Ovary (tissue), 9 donors: ENCODE results near the gene PIH1D1. TPM values are rescaled to one million over a fixed set of nuclear protein-coding genes. Genes with fewer than 3 reads are reported as not detected.
"Not testable (repeated sequence)": the region's sequence is repeated elsewhere in the genome, so short reads cannot be mapped to it uniquely, and the experiment has no call there.

ENCODE experiments used
- DNase-seq, 5 donors: peaks; one replicate each; pipeline ENCODE4 v3.0.0-alpha.2; 2019 to 2020
- H3K27ac ChIP-seq, 2 donors: fragments of 200-600 bp; one replicate each; pipeline versions ENCODE4 v1.5.1 to v1.8.0; 2019 to 2022
- H3K27me3 ChIP-seq: fragments of 200-600 bp; one replicate; pipeline ENCODE4 v1.8.0; 2022
- H3K36me3 ChIP-seq: fragments of 200-600 bp; sonication (generic); one replicate; pipeline ENCODE4 v1.5.1; 2019
- H3K4me1 ChIP-seq: one replicate; pipeline ENCODE4 v1.8.1; 2013; ENCODE audit warnings: mild to moderate bottlenecking, moderate library complexity; ENCODE audit not compliant: insufficient read depth
- H3K4me3 ChIP-seq: fragments of 200-600 bp; sonication (generic); one replicate; pipeline ENCODE4 v1.5.1; 2017
- H3K9me3 ChIP-seq, 2 donors: fragments of 200-600 bp in 1 of 2; sonication (generic) in 1 of 2; one replicate each; pipeline versions ENCODE4 v1.5.1 to v1.8.1; 2013 to 2019; ENCODE audit warnings: mild to moderate bottlenecking in 1 of 2, moderate library complexity in 1 of 2
- EP300 ChIP-seq: sonication (generic); formaldehyde crosslinking; IDR thresholded peaks from one replicate; pipeline ENCODE4 v1.6.1; 2017; ENCODE audit warnings: antibody characterized with exemption
- POLR2A ChIP-seq: fragments of 450-650 bp; IDR thresholded peaks from one replicate; pipeline ENCODE4 v1.6.1; 2017; ENCODE audit warnings: antibody characterized with exemption, mild to moderate bottlenecking, moderate library complexity
- WGBS, 3 donors: extraction: QIAGEN DNeasy Blood & Tissue Kit in 1 of 3; methylation state at CpG; one replicate each; pipeline versions ENCODE4 v1.1.5 to v1.1.7; 2013 to 2017; 5-methylcytosine and 5-hydroxymethylcytosine counted together
- intact Hi-C, 4 donors: fragments of 100-400 bp; cut with DNase I; formaldehyde crosslinking; loops; one replicate each; pipeline versions ENCODE4 v1.11.0 to v1.15.1; 2022 to 2023
- polyA plus RNA-seq, 2 donors: library from polyadenylated mRNA; stranded (reverse); fragments of 200-250 nt in 1 of 2; fragments of 350-450 nt in 1 of 2; fragmentation: Illumina TruSeq in 1 of 2; extraction: RNeasy Lipid Tissue Mini Kit (QIAGEN cat#74804) in 1 of 2; gene quantifications; one replicate each; pipeline ENCODE4 v1.2.3, GENCODE V29; 2013 to 2014
- total RNA-seq, 7 donors: library from RNA; depleted of rRNA in 2 of 7; stranded (reverse); fragments of >200 nt in 2 of 7; fragmentation: NEBNext Ultra II Directional in 3 of 7; extraction: Animal tissue kit (Norgen Biotek cat#: 25700) in 3 of 7; gene quantifications; one replicate each; pipeline versions ENCODE4 v1.1.0 to v1.2.4, GENCODE V29; 2016 to 2023
- TF ChIP-seq, protein P1 (sequence below), 3 donors: fragments of 450-650 bp in 2 of 3; fragments of 200-600 bp in 1 of 3; IDR thresholded peaks; one replicate each; pipeline versions ENCODE4 v1.5.1 to v1.8.0; 2016 to 2022; ENCODE audit warnings: antibody characterized with exemption in 3 of 3, mild to moderate bottlenecking in 1 of 3
- donor health status: DM: no; HTN: no; CAD: no; lungs with moderate emphysema.
- donor health status: DM: no; HTN: no; CAD: no.
- donor health status: Bipolar disorder and iron deficiency.
- donor health status: DM: yes; HTN: yes; CAD: no.
- donor health status: DM: no; HTN: no; CAD: no.
- donor health status: DM: yes; HTN: yes; CAD: no.

Gene PIH1D1
- total and polyA plus RNA-seq, 9 donors = 28.6 to 69.4 (median 58.5) TPM

DNA sequence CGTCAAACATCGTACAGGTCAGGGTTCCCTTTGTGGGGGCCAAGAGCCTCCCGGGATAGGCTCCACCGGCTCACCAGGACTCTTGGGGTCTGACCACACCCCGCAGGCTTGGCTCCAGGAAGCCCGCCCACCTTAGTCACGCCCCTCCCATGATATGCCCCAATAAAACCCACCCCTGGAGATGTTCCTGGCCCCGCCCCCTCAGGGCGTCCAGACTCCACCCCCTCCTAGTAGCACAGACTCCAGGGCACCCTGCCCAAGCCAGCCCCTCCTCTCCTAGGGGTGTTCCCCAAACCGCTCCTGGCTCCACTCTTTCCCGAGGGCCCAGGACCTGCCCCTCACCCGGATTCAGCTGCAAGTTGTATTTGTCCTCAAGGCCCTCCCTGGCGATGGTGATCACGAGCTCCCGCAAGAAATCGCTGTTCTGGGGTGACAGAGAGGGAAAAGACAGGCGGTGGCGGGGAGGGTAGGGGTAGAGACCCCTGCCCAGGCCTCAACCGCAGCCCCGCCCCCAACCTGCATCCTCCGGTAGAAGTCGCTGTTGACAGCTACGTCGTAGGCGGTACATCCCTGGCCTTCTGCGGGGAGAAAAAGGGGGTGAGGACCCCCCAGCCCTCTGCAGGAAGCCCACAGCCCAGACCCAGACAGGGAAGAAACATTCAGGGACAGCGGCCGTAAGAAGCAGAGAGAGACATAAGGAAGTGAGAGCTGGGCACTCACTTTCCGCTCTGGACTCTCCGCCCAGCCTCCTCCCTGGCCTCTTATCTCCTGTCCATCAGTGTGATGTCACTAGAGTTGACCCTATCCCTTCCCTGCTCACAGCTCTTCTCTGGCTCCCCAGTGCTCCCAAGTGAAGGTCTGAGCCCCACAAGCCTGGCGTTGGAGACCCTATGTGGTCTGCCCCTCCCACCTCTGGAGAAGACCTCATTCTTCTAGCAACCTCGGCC, 3.9 kb downstream of the PIH1D1 start:
- peak; percentile 54 to 80 (median 67) for DNase-seq
- intact Hi-C loops = loop anchor here in 1 of 4 donors (10.0 kb wide), 1 partner anchor 83 kb away; the partner anchor contains the start of genes DKKL1 and TEAD2
- WGBS, 3 donors = 50 to 60% (median 52%) methylated on average over 32 of the region's 32 CpGs
- H3K4me3 ChIP-seq = no peak overlapping the region
- H3K27ac ChIP-seq = no peak overlapping the region
- no peaks in the 10 kb centered on the region for H3K9me3 ChIP-seq
- TF ChIP-seq EP300 (no peak), POLR2A (no peak)
- TF ChIP-seq, protein P1, sequence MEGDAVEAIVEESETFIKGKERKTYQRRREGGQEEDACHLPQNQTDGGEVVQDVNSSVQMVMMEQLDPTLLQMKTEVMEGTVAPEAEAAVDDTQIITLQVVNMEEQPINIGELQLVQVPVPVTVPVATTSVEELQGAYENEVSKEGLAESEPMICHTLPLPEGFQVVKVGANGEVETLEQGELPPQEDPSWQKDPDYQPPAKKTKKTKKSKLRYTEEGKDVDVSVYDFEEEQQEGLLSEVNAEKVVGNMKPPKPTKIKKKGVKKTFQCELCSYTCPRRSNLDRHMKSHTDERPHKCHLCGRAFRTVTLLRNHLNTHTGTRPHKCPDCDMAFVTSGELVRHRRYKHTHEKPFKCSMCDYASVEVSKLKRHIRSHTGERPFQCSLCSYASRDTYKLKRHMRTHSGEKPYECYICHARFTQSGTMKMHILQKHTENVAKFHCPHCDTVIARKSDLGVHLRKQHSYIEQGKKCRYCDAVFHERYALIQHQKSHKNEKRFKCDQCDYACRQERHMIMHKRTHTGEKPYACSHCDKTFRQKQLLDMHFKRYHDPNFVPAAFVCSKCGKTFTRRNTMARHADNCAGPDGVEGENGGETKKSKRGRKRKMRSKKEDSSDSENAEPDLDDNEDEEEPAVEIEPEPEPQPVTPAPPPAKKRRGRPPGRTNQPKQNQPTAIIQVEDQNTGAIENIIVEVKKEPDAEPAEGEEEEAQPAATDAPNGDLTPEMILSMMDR (IDR thresholded peaks at IDR 0.05) = no peak
- no peaks in the 10 kb centered on the region for H3K36me3 ChIP-seq
- no peaks in the 10 kb centered on the region for H3K4me1 ChIP-seq
- H3K27me3 ChIP-seq = no peaks in the 10 kb centered on the region

DNA sequence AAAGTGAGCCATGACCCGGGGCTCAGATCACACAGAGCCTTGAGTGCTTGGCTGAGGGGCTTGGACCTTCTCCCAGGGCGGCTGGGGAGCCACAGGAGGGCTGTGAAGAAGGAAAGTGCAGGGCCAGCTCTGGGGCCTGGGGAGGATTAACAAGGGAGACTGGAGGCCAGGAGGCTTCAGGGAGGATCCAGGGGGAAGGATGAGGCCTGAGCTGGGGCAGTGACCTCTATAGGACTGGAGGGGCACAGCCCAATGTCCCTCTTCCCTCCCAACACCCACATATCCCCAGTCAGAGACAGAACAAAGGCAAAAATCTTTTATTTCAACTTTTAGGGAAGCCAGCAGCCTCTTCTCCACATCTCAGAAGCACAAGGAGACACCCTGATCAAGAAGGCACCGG, 5.6 kb downstream of the PIH1D1 start:
- 62 to 85% (median 64%) methylated on average over 3 of the region's 3 CpGs for WGBS, 3 donors
- no peak for DNase-seq
- H3K9me3 ChIP-seq = no peaks in the 10 kb centered on the region
- no peak for TF ChIP-seq POLR2A
- no peak for TF ChIP-seq EP300
- TF ChIP-seq, protein P1 (IDR thresholded peaks at IDR 0.05) = no peak
- no peaks in the 10 kb centered on the region for H3K36me3 ChIP-seq
- no peaks in the 10 kb centered on the region for H3K27me3 ChIP-seq
- H3K27ac ChIP-seq = no peak overlapping the region
- intact Hi-C loops = loop anchor here in 1 of 4 donors (10.0 kb wide), 1 partner anchor 81 kb away; the partner anchor contains the start of genes DKKL1 and TEAD2
- H3K4me1 ChIP-seq = no peaks in the 10 kb centered on the region
- H3K4me3 ChIP-seq = no peak overlapping the region

DNA sequence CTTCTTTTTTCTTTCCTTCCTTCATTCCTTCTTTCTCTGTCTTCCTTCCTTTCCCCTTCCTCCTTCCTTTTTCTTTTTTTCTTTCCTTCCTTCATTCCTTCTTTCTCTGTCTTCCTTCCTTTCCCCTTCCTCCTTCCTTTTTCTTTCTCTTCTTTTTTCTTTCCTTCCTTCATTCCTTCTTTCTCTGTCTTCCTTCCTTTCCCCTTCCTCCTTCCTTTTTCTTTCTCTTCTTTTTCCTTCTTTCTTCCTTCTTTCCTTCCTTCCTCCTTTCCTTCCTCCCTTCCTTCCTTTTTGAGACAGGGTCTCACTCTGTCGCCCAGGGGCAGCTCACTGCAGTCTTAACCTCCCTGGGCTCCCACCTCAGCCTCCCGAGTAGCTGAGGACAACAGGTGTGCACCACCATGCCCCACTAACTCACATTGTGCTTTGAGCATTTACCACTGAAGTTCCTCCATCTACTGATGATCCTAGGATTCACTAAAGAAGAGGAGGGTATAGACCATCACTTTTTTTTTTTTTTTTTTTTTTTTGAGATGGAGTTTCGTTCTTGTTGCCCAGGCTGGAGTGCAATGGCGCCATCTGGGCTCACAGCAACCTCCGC, 7.4 kb downstream of the PIH1D1 start:
- not testable (repeated sequence) for H3K36me3 ChIP-seq, H3K4me1 ChIP-seq, DNase-seq, H3K27me3 ChIP-seq, H3K4me3 ChIP-seq, H3K9me3 ChIP-seq, H3K27ac ChIP-seq
- intact Hi-C loops = loop anchor here in 3 of 4 donors (5.0 to 10.0 kb wide), 2 partner anchors 79 to 217 kb away; partner anchors contain the start of genes DKKL1 (in 1 of the 3) and TEAD2 (in 1 of the 3)
- WGBS, 3 donors = 48 to 75% (median 50%) methylated on average over 5 of the region's 5 CpGs

DNA sequence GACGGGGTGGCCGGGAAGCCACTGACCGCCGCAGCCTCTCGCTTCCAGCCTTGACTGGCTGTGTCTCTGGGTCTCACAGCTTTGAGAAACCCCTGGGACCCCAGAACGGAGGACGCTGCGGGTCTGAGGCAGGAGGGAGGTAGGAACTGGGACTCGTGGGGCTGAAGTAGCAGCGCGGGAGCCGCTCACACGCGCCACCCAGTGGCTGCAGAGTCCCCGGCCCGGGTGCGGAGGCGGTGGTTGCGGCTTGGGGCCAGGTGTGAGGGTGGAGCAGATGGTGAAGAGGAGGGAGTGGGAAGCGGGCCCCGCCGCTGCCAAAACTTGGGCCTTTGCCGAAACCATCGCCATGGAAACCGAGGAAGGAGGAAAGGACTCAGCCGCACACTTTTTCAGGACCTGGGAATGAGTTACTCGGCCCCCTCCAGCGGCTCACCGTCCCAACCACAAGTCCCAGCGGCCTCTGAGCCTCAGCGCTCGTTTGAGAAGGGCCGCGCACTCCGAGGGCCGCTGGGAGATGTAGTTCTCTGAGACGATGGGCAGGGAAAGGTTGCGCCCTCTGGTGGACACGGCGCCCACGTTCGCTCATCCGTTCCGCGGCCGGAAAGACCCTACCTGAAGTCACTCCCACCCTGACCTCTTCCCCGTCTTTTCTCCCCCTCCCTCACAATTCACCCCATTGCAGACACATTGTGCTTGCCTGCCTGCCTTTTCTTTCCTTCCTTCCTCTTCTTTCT, 8.1 kb downstream of the PIH1D1 start:
- Histone ChIP-seq H3K27ac (peak overlapping the region in 1 of 2 donors; percentile 3), H3K4me3 (peak overlapping the region; percentile 55), H3K4me1 (no peaks in the 10 kb centered on the region), H3K9me3 (no peaks in the 10 kb centered on the region), H3K27me3 (no peaks in the 10 kb centered on the region), H3K36me3 (no peaks in the 10 kb centered on the region)
- 0 to 1% (median 1%) methylated on average over 45 to 47 of the region's 47 CpGs for WGBS, 3 donors
- peak; percentile 93 to 96 (median 95) for DNase-seq
- TF ChIP-seq POLR2A = peak; percentile 16
- no peak for TF ChIP-seq EP300
- TF ChIP-seq, protein P1 (IDR thresholded peaks at IDR 0.05) = peak; percentile 89 to 99 (median 90)
- intact Hi-C loops = loop anchor here in 3 of 4 donors (2.0 to 10.0 kb wide), 3 partner anchors 53 to 216 kb away; partner anchors contain the start of genes DKKL1 (in 1 of the 3) and TEAD2 (in 1 of the 3)
